ENCODE measurements around the gene PPP5C. TPM values are rescaled to one million over a fixed set of nuclear protein-coding genes. Genes with fewer than 3 reads are reported as not detected.

Gene PPP5C
- total RNA-seq, 1 donor from 2014 or later = 69.5 TPM

Other genes with a start within 250 kb of the PPP5C start
- gene IGFL3, start 222.4 kb upstream of the PPP5C start, total RNA-seq = not detected
- not detected for gene IGFL2, start 198.8 kb upstream of the PPP5C start, total RNA-seq
- not detected for gene IGFL1, start 117.3 kb upstream of the PPP5C start, total RNA-seq
- gene HIF3A, start 50.0 kb upstream of the PPP5C start, total RNA-seq = 73.1 TPM
- gene CCDC8, start 66.5 kb downstream of the PPP5C start, total RNA-seq = 28.1 TPM
- gene PNMA8C, start 81.8 kb downstream of the PPP5C start, total RNA-seq = not detected
- 7.3 TPM for gene PNMA8A, start 124.5 kb downstream of the PPP5C start, total RNA-seq
- gene PNMA8B, start 148.8 kb downstream of the PPP5C start, total RNA-seq = 0.65 TPM

Data from Right ventricle myocardium superior (tissue), 1 donor.